Measurements from ENCODE around the gene ATP5F1B.

- TF ChIP-seq, protein P1, sequence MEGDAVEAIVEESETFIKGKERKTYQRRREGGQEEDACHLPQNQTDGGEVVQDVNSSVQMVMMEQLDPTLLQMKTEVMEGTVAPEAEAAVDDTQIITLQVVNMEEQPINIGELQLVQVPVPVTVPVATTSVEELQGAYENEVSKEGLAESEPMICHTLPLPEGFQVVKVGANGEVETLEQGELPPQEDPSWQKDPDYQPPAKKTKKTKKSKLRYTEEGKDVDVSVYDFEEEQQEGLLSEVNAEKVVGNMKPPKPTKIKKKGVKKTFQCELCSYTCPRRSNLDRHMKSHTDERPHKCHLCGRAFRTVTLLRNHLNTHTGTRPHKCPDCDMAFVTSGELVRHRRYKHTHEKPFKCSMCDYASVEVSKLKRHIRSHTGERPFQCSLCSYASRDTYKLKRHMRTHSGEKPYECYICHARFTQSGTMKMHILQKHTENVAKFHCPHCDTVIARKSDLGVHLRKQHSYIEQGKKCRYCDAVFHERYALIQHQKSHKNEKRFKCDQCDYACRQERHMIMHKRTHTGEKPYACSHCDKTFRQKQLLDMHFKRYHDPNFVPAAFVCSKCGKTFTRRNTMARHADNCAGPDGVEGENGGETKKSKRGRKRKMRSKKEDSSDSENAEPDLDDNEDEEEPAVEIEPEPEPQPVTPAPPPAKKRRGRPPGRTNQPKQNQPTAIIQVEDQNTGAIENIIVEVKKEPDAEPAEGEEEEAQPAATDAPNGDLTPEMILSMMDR (IDR thresholded peaks at IDR 0.05; ENCODE audit: low read length) = no peak
- TF ChIP-seq EZH2 (optimal IDR thresholded peaks at IDR 0.05; ENCODE audit: low read depth, low read length) (no peak), EZH2phosphoT487 (IDR thresholded peaks at IDR 0.05; ENCODE audit: low read length) (no peak)
Observed at GRCh38 chr12:56632701-56633467, 12.9 kb downstream of the ATP5F1B start.

Data from MM.1S (cell line).